ENCODE results near the gene FBXO8. TPM values are rescaled to one million over a fixed set of nuclear protein-coding genes. Genes with fewer than 3 reads are reported as not detected.
A peak's percentile ranks its signal among the peaks of the same experiment; 100 is the strongest.

The FBXO8 gene
- total RNA-seq, 1 donor from 2014 or later, result 32.1 TPM

GRCh38 chr4:174210952-174211490, 72.4 kb downstream of the FBXO8 start:
- TF ChIP-seq, protein P1, sequence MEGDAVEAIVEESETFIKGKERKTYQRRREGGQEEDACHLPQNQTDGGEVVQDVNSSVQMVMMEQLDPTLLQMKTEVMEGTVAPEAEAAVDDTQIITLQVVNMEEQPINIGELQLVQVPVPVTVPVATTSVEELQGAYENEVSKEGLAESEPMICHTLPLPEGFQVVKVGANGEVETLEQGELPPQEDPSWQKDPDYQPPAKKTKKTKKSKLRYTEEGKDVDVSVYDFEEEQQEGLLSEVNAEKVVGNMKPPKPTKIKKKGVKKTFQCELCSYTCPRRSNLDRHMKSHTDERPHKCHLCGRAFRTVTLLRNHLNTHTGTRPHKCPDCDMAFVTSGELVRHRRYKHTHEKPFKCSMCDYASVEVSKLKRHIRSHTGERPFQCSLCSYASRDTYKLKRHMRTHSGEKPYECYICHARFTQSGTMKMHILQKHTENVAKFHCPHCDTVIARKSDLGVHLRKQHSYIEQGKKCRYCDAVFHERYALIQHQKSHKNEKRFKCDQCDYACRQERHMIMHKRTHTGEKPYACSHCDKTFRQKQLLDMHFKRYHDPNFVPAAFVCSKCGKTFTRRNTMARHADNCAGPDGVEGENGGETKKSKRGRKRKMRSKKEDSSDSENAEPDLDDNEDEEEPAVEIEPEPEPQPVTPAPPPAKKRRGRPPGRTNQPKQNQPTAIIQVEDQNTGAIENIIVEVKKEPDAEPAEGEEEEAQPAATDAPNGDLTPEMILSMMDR (IDR thresholded peaks at IDR 0.05; ENCODE audit: insufficient read depth, low read length, severe bottlenecking), result no peak
- Histone ChIP-seq H3K4me3 (ENCODE audit: low read depth, low read length) (no peak overlapping the region), H3K27me3 (ENCODE audit: control insufficient read depth, insufficient read depth, low read length) (peaks cover 29% of the 10 kb centered on the region), H3K36me3 (ENCODE audit: control insufficient read depth, insufficient read depth, low read length) (no peaks in the 10 kb centered on the region)
- no peak for FAIRE-seq
- peak; percentile 63 for DNase-seq (ENCODE audit: low read depth)

DNA sequence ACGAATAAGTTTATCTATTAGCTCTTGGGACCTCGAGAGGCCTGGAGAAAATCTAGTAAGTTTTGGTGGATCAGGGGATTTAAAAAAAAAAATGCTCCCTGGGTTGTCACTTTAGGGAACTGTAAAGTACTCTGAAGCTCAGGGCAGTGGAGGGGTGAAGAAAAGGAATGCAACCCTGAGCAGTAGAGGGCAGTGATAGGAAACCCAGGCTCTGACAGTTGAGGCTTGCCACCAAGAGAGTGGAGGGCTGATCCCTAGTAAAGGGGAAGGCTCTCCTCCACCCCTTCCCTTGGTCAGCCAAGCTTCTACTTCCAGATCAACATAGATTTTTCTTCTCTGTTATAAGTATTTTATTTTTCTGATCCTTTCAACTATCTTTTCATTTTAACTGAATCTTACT, 73.1 kb downstream of the FBXO8 start:
- Histone ChIP-seq H3K36me3 (ENCODE audit: control insufficient read depth, insufficient read depth, low read length) (no peaks in the 10 kb centered on the region), H3K27me3 (ENCODE audit: control insufficient read depth, insufficient read depth, low read length) (peaks cover 26% of the 10 kb centered on the region), H3K4me3 (ENCODE audit: low read depth, low read length) (no peak overlapping the region)
- FAIRE-seq (no peak), DNase-seq (ENCODE audit: low read depth) (no peak)
- TF ChIP-seq, protein P1 (IDR thresholded peaks at IDR 0.05; ENCODE audit: insufficient read depth, low read length, severe bottlenecking), result no peak

DNA sequence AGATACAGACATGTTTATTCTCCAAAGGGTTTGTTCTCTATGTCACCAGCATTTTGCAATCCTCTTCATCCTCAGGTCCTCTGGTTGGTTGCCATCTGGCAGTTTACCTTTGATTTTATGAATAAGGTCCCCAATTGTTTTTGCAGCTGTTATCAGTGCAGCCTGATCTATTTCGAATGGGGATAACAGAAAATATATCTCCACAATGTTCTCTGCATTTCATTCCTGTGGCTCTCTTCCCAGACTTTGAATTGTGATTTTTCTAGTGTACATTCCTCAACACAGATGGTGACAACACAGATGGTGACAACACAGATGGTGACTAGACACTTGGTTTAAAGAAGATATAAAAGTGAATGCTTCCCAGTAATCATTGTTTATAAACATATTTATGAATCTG, 74.1 kb downstream of the FBXO8 start:
- TF ChIP-seq, protein P1 (IDR thresholded peaks at IDR 0.05; ENCODE audit: insufficient read depth, low read length, severe bottlenecking), result no peak
- Histone ChIP-seq H3K27me3 (ENCODE audit: control insufficient read depth, insufficient read depth, low read length) (peaks cover 20% of the 10 kb centered on the region), H3K36me3 (ENCODE audit: control insufficient read depth, insufficient read depth, low read length) (no peaks in the 10 kb centered on the region), H3K4me3 (ENCODE audit: low read depth, low read length) (no peak overlapping the region)
- DNase-seq (ENCODE audit: low read depth) (no peak), FAIRE-seq (no peak)

DNA sequence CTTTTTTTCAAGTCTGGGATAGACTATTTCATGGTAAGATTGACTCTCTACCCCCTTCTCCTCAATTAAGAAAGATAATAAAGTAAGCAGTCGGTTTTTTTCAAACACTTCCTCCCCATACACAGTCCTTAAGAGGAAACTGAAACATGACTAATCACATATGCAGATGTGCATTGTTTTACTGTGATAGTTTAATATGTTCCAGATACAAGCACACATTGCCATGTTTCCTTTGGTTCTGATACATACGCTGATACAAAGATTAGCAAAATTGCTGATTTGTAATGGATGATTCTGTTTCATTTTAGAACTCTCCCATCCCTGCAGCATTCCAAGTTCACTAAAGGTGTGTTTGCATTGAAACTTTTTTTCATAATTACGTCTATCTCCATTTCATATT, 76.1 kb downstream of the FBXO8 start:
- FAIRE-seq (no peak), DNase-seq (ENCODE audit: low read depth) (no peak)
- peaks cover 5% of the 10 kb centered on the region for H3K27me3 ChIP-seq (ENCODE audit: control insufficient read depth, insufficient read depth, low read length)
- no peaks in the 10 kb centered on the region for H3K36me3 ChIP-seq (ENCODE audit: control insufficient read depth, insufficient read depth, low read length)
- TF ChIP-seq, protein P1 (IDR thresholded peaks at IDR 0.05; ENCODE audit: insufficient read depth, low read length, severe bottlenecking), result no peak
- H3K4me3 ChIP-seq (ENCODE audit: low read depth, low read length), result no peak overlapping the region

- no peak for FAIRE-seq
- no peak for DNase-seq (ENCODE audit: low read depth)
- Histone ChIP-seq H3K4me3 (ENCODE audit: low read depth, low read length) (no peak overlapping the region), H3K27me3 (ENCODE audit: control insufficient read depth, insufficient read depth, low read length) (no peaks in the 10 kb centered on the region), H3K36me3 (ENCODE audit: control insufficient read depth, insufficient read depth, low read length) (no peaks in the 10 kb centered on the region)
- TF ChIP-seq, protein P1 (IDR thresholded peaks at IDR 0.05; ENCODE audit: insufficient read depth, low read length, severe bottlenecking), result no peak
Observed at GRCh38 chr4:174204164-174204831, 79.2 kb downstream of the FBXO8 start.

- H3K27me3 ChIP-seq (ENCODE audit: control insufficient read depth, insufficient read depth, low read length), result no peaks in the 10 kb centered on the region
- FAIRE-seq, result no peak
- no peak overlapping the region for H3K4me3 ChIP-seq (ENCODE audit: low read depth, low read length)
- DNase-seq (ENCODE audit: low read depth), result no peak
- no peaks in the 10 kb centered on the region for H3K36me3 ChIP-seq (ENCODE audit: control insufficient read depth, insufficient read depth, low read length)
- TF ChIP-seq, protein P1 (IDR thresholded peaks at IDR 0.05; ENCODE audit: insufficient read depth, low read length, severe bottlenecking), result no peak
Observed at GRCh38 chr4:174201871-174202270, 81.6 kb downstream of the FBXO8 start.

All from bronchial epithelial cell (primary cell).